Duodenal mucosa (tissue), 2 donors: ENCODE results near the gene OGFOD1.

Source experiments
- H3K27ac ChIP-seq: one replicate; pipeline ENCODE4 v1.7.0; 2013; ENCODE audit warnings: low read depth, low read length
- H3K27me3 ChIP-seq, 2 donors: one replicate each; pipeline ENCODE4 v1.7.0; 2013; ENCODE audit warnings: low read length in 2 of 2, control low read depth in 1 of 2; ENCODE audit not compliant: insufficient read depth in 2 of 2, control insufficient read depth in 1 of 2
- H3K36me3 ChIP-seq, 2 donors: one replicate each; pipeline ENCODE4 v1.7.0; 2013; ENCODE audit warnings: low read length in 2 of 2, control low read depth in 1 of 2; ENCODE audit not compliant: insufficient read depth in 2 of 2, control insufficient read depth in 1 of 2
- H3K4me1 ChIP-seq, 2 donors: one replicate each; pipeline ENCODE4 v1.7.0; 2013; ENCODE audit warnings: low read length in 2 of 2, control low read depth in 1 of 2; ENCODE audit not compliant: insufficient read depth in 2 of 2, control insufficient read depth in 1 of 2
- H3K4me3 ChIP-seq, 2 donors: one replicate each; pipeline ENCODE4 v1.7.0; 2013; ENCODE audit warnings: low read length in 2 of 2, low read depth in 1 of 2
- H3K9ac ChIP-seq, 2 donors: one replicate each; pipeline ENCODE4 v1.7.0; 2013; ENCODE audit warnings: low read length in 2 of 2, low read depth in 1 of 2
- H3K9me3 ChIP-seq, 2 donors: one replicate each; pipeline ENCODE4 v1.7.0; 2013; ENCODE audit warnings: low read length in 2 of 2, control low read depth in 1 of 2; ENCODE audit not compliant: control insufficient read depth in 1 of 2

Gene OGFOD1

GRCh38 chr16:56515665-56516064 lies 64.3 kb downstream of the OGFOD1 start:
- no peak overlapping the region for H3K27ac ChIP-seq
- H3K36me3 ChIP-seq, result peaks cover 7 to 9% of the 10 kb centered on the region in 2 donors
- peaks cover 16 to 19% of the 10 kb centered on the region in 2 donors for H3K4me1 ChIP-seq
- no peak overlapping the region for H3K4me3 ChIP-seq
- no peaks in the 10 kb centered on the region for H3K9me3 ChIP-seq
- no peaks in the 10 kb centered on the region for H3K27me3 ChIP-seq
- H3K9ac ChIP-seq, result no peak overlapping the region

GRCh38 chr16:56517206-56517605 lies 65.9 kb downstream of the OGFOD1 start:
- no peak overlapping the region for H3K27ac ChIP-seq
- no peaks in the 10 kb centered on the region for H3K27me3 ChIP-seq
- H3K4me3 ChIP-seq, result no peak overlapping the region
- H3K4me1 ChIP-seq, result peaks cover 16 to 20% of the 10 kb centered on the region in 2 donors
- H3K9ac ChIP-seq, result no peak overlapping the region
- H3K36me3 ChIP-seq, result no peaks in the 10 kb centered on the region
- no peaks in the 10 kb centered on the region for H3K9me3 ChIP-seq

- Histone ChIP-seq H3K27ac (no peak overlapping the region), H3K4me1 (peaks cover 16 to 20% of the 10 kb centered on the region in 2 donors), H3K4me3 (no peak overlapping the region), H3K27me3 (no peaks in the 10 kb centered on the region), H3K9ac (no peak overlapping the region), H3K9me3 (no peaks in the 10 kb centered on the region), H3K36me3 (no peaks in the 10 kb centered on the region)
Observed at GRCh38 chr16:56518425-56518824, 67.1 kb downstream of the OGFOD1 start.

DNA sequence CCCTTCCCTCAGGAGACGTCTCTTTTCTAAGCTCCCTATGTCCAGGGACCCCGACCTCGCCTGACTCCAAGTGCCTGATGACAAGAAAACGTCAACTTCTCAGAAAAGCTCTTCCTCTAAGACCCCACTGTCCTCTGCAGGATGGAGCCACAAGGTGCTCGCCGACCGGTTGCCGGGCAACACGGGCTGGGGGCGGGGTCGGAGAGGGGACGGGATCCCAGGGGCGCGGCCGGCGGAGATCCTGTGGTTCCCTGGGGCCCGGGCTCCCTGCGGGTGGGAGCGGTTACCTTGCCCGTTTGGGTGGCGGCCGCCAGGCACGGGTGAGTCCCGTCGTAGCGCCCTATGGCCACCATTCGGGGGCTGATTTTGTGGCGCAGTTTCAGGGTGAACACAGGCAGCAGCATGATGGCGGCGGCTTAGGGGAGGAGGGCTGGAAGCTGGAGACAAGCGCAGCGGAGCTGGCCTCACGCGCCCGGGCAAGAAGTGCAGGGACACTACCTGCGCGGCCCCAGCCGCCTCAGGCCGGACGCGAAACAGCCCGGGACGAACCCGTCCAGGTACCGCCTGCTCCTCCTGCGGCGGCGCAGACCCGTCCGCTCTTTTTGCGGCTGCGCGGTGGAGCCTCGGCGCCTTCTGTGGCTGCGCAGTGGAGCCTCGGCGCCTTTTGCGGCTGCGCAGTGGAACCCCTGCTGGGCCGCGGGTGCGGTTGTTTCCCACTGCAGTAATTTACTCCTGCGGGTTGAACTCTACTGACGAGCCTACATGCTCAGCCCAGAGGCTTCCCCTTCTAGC lies 68.3 kb downstream of the OGFOD1 start, which contains the start of gene BBS2:
Gene BBS2 (minus strand): TSS at position 566 of the 792 bp plus-strand sequence. CDS start 162 bp downstream, at position 404.
- Histone ChIP-seq H3K4me1 (peaks cover 13 to 16% of the 10 kb centered on the region in 2 donors), H3K9me3 (no peaks in the 10 kb centered on the region), H3K4me3 (peak within 1 kb of the TSS; percentile 87 to 91), H3K9ac (peak within 1 kb of the TSS; percentile 76), H3K36me3 (no peaks in the 10 kb centered on the region), H3K27ac (peak within 1 kb of the TSS; percentile 85), H3K27me3 (no peaks in the 10 kb centered on the region)

DNA sequence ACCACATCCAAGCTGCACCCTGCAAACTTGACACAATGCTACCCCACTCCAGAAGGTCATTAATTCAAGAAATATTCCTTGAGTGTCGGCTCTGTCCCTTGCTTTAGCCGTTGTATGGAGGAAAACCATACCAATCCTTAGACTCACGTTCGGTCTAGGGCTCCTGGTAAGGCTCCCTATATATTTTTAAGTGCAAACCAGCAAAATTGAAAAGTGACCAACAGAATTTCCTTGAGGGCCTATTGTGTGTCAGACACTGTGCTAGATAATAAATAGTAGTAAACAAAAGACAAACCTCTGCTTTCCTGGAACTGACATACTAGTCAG lies 68.9 kb downstream of the OGFOD1 start:
- Histone ChIP-seq H3K36me3 (no peaks in the 10 kb centered on the region), H3K27ac (no peak overlapping the region), H3K4me3 (peak overlapping the region; percentile 87 to 91), H3K9ac (peak overlapping the region; percentile 73 to 76), H3K9me3 (no peaks in the 10 kb centered on the region), H3K4me1 (peaks cover 13 to 16% of the 10 kb centered on the region in 2 donors), H3K27me3 (no peaks in the 10 kb centered on the region)

DNA sequence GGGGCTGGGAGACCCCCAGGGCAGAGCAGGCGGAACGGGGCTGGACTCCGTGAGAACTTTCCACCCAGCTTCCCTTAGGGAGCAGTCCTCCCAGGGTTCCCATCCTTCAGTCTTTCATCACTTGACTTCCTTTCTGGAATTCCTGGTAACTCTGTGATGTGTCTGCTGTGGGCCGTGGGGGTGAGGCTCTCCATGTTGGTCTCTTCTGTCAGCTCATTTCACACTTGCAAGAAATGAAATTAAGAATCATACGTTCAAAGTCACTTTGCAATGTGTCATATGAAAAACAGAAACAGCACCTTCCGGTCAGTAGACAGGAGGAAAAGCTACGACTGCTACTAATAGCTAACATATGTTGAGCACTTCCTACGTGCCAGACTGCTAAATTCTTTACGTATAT lies 73.9 kb downstream of the OGFOD1 start:
- Histone ChIP-seq H3K9ac (no peak overlapping the region), H3K27me3 (no peaks in the 10 kb centered on the region), H3K4me3 (no peak overlapping the region), H3K9me3 (no peaks in the 10 kb centered on the region), H3K36me3 (no peaks in the 10 kb centered on the region), H3K4me1 (peaks cover 4 to 5% of the 10 kb centered on the region in 2 donors), H3K27ac (no peak overlapping the region)
